A549 treated with Mapracorat at 1 μM for 4 hours (cell line): ENCODE results near the gene KCNK2. TPM values are rescaled to one million over a fixed set of nuclear protein-coding genes. Genes with fewer than 3 reads are reported as not detected.

Source experiments
- total RNA-seq: library from RNA; stranded (reverse); fragments of 200-300 nt; extraction: Qiagen RNA extraction; gene quantifications from 5 replicates; pipeline ENCODE4 v1.2.3, GENCODE V29; 2022

The KCNK2 gene, protein sequence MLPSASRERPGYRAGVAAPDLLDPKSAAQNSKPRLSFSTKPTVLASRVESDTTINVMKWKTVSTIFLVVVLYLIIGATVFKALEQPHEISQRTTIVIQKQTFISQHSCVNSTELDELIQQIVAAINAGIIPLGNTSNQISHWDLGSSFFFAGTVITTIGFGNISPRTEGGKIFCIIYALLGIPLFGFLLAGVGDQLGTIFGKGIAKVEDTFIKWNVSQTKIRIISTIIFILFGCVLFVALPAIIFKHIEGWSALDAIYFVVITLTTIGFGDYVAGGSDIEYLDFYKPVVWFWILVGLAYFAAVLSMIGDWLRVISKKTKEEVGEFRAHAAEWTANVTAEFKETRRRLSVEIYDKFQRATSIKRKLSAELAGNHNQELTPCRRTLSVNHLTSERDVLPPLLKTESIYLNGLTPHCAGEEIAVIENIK
- total RNA-seq, result 0.09 to 0.10 TPM in 2 of 5 replicates, not detected in the others

GRCh38 chr1:215082532-215083382, at the start of gene KCNK2:
Gene KCNK2, plus strand, starts transcription at chr1:215082737. Its CDS starts 649 bp downstream, at chr1:215083386.

